ENCODE data around the gene STARD5.

DNA sequence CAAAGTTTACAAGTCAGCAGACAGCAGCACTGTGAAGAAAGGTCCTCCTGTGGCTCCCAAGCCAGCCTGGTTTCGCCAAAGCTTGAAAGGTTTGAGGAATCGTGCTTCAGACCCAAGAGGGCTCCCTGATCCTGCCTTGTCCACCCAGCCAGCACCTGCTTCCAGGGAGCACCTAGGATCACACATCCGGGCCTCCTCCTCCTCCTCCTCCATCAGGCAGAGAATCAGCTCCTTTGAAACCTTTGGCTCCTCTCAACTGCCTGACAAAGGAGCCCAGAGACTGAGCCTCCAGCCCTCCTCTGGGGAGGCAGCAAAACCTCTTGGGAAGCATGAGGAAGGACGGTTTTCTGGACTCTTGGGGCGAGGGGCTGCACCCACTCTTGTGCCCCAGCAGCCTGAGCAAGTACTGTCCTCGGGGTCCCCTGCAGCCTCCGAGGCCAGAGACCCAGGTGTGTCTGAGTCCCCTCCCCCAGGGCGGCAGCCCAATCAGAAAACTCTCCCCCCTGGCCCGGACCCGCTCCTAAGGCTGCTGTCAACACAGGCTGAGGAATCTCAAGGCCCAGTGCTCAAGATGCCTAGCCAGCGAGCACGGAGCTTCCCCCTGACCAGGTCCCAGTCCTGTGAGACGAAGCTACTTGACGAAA lies 24.2 kb downstream of the STARD5 start:
- TF ChIP-seq, protein P1, sequence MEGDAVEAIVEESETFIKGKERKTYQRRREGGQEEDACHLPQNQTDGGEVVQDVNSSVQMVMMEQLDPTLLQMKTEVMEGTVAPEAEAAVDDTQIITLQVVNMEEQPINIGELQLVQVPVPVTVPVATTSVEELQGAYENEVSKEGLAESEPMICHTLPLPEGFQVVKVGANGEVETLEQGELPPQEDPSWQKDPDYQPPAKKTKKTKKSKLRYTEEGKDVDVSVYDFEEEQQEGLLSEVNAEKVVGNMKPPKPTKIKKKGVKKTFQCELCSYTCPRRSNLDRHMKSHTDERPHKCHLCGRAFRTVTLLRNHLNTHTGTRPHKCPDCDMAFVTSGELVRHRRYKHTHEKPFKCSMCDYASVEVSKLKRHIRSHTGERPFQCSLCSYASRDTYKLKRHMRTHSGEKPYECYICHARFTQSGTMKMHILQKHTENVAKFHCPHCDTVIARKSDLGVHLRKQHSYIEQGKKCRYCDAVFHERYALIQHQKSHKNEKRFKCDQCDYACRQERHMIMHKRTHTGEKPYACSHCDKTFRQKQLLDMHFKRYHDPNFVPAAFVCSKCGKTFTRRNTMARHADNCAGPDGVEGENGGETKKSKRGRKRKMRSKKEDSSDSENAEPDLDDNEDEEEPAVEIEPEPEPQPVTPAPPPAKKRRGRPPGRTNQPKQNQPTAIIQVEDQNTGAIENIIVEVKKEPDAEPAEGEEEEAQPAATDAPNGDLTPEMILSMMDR (IDR thresholded peaks at IDR 0.05) = no peak
- TF ChIP-seq, protein P2, sequence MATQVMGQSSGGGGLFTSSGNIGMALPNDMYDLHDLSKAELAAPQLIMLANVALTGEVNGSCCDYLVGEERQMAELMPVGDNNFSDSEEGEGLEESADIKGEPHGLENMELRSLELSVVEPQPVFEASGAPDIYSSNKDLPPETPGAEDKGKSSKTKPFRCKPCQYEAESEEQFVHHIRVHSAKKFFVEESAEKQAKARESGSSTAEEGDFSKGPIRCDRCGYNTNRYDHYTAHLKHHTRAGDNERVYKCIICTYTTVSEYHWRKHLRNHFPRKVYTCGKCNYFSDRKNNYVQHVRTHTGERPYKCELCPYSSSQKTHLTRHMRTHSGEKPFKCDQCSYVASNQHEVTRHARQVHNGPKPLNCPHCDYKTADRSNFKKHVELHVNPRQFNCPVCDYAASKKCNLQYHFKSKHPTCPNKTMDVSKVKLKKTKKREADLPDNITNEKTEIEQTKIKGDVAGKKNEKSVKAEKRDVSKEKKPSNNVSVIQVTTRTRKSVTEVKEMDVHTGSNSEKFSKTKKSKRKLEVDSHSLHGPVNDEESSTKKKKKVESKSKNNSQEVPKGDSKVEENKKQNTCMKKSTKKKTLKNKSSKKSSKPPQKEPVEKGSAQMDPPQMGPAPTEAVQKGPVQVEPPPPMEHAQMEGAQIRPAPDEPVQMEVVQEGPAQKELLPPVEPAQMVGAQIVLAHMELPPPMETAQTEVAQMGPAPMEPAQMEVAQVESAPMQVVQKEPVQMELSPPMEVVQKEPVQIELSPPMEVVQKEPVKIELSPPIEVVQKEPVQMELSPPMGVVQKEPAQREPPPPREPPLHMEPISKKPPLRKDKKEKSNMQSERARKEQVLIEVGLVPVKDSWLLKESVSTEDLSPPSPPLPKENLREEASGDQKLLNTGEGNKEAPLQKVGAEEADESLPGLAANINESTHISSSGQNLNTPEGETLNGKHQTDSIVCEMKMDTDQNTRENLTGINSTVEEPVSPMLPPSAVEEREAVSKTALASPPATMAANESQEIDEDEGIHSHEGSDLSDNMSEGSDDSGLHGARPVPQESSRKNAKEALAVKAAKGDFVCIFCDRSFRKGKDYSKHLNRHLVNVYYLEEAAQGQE (IDR thresholded peaks at IDR 0.05) = no peak
- TF ChIP-seq CHD2 (IDR thresholded peaks at IDR 0.05; ENCODE audit: low read length, partially characterized antibody) = no peak
- TF ChIP-seq MAFK (IDR thresholded peaks at IDR 0.05; ENCODE audit: partially characterized antibody) = no peak
- TF ChIP-seq MAZ (IDR thresholded peaks at IDR 0.05; ENCODE audit: borderline replicate concordance, low read depth, low read length) = no peak
- TF ChIP-seq EP300 (IDR thresholded peaks at IDR 0.05) = no peak
- no peak for TF ChIP-seq SREBF2 (IDR thresholded peaks at IDR 0.05)
- TF ChIP-seq PHF8 (IDR thresholded peaks at IDR 0.05; ENCODE audit: borderline replicate concordance, low read depth) = no peak
